Measurements from ENCODE around the gene SLC25A42. TPM values are rescaled to one million over a fixed set of nuclear protein-coding genes. Genes with fewer than 3 reads are reported as not detected.

SLC25A42 gene
- polyA plus RNA-seq, 3 donors from 2014 or later, result 10.4 to 24.8 (median 12.9) TPM

- Mint-ChIP-seq H3K4me3 (peak overlapping the region; percentile 50 to 80 (median 76)), H3K27ac (peak overlapping the region; percentile 67 to 91 (median 83)), H3K4me1 (peaks cover 62 to 67% of the 10 kb centered on the region in 2 donors), H3K9me3 (no peaks in the 10 kb centered on the region), H3K36me3 (no peaks in the 10 kb centered on the region), H3K27me3 (ENCODE audit: low read depth in 3 of 3) (peaks cover 0 to 7% (median 2%) of the 10 kb centered on the region in 3 donors)
- no peak for DNase-seq
Measured at GRCh38 chr19:19067276-19068072, 3.7 kb downstream of the SLC25A42 start.

- peak; percentile 25 to 47 (median 36) for DNase-seq
- Mint-ChIP-seq H3K27me3 (ENCODE audit: low read depth in 3 of 3) (peaks cover 0 to 2% (median 1%) of the 10 kb centered on the region in 3 donors), H3K27ac (peak overlapping the region; percentile 87 to 94 (median 90)), H3K4me3 (peak overlapping the region; percentile 71 to 80 (median 77)), H3K4me1 (peaks cover 70 to 73% of the 10 kb centered on the region in 2 donors), H3K9me3 (no peaks in the 10 kb centered on the region), H3K36me3 (peaks cover 0 to 5% (median 0%) of the 10 kb centered on the region in 3 donors)
Measured at GRCh38 chr19:19068659-19069654, 5.2 kb downstream of the SLC25A42 start.

- Mint-ChIP-seq H3K36me3 (peaks cover 0 to 5% (median 3%) of the 10 kb centered on the region in 3 donors), H3K27ac (no peak overlapping the region), H3K4me1 (peaks cover 56 to 61% of the 10 kb centered on the region in 2 donors), H3K9me3 (no peaks in the 10 kb centered on the region), H3K27me3 (ENCODE audit: low read depth in 3 of 3) (peaks cover 0 to 3% (median 0%) of the 10 kb centered on the region in 3 donors), H3K4me3 (no peak overlapping the region)
- DNase-seq, result no peak
Measured at GRCh38 chr19:19071897-19072296, 8.1 kb downstream of the SLC25A42 start.

DNA sequence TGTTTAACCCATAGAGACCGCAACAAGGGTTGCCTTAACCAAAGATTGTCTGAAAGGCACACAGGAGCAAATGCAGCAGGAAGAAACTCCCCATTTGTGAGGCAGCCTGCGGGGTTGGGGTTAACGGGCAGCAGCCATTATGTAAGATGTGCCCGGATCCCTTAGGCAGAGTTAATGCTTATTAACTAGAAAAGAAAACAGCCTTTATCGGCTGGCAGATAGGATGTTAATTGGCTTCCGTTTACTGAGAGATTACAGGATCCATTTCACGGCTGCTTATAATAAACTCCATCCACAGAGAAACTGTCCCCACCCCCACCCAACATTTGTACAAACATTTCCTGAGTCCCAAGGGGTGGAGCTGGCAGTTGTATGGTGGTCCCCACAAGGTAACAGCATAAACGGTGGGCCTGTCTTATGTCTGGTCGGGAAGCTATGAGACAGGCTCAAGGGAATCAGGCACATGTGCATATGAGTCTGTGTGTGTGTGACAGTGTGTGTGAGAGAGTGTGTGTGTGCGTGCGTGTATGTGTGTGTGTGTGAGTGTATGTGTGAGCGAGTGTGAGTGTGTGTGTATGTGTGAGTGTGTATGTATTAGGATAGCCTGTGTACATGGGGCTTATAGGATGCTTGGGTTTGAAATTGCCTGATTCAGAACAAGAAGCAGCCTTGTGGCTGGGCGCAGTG lies 10.5 kb downstream of the SLC25A42 start:
- Mint-ChIP-seq H3K27ac (peak overlapping the region in 5 of 6 donors; percentile 0 to 69 (median 26)), H3K9me3 (no peaks in the 10 kb centered on the region), H3K4me3 (no peak overlapping the region), H3K4me1 (peaks cover 48 to 63% of the 10 kb centered on the region in 2 donors), H3K27me3 (ENCODE audit: low read depth in 3 of 3) (peaks cover 0 to 2% (median 0%) of the 10 kb centered on the region in 3 donors), H3K36me3 (peaks cover 0 to 12% (median 6%) of the 10 kb centered on the region in 3 donors)
- no peak for DNase-seq

GRCh38 chr19:19075126-19075525 lies 11.3 kb downstream of the SLC25A42 start:
- Mint-ChIP-seq H3K27ac (peak overlapping the region in 2 of 6 donors; percentile 2 to 36), H3K9me3 (no peaks in the 10 kb centered on the region), H3K36me3 (peaks cover 0 to 12% (median 6%) of the 10 kb centered on the region in 3 donors), H3K4me1 (peaks cover 50 to 65% of the 10 kb centered on the region in 2 donors), H3K27me3 (ENCODE audit: low read depth in 3 of 3) (peaks cover 0 to 2% (median 0%) of the 10 kb centered on the region in 3 donors), H3K4me3 (no peak overlapping the region)
- DNase-seq, result no peak

DNA sequence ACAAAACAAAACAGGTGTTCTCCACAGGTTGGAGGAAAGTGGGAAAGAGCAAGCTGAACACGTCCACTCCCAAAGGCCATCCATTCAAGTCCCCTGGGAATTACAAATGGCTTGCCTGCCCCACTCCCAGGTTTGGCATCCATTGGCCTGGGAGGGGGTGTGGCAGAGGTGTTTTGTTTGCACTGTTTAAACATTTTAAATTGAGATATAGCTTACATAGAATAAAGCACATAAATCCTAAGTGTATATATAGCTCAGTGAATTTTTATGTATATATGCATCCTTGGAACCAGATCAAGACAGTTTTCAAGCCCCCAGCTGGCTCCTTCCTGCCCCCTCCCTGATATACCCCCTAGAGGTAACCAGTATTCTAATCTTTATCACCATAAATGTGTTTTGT lies 12.7 kb downstream of the SLC25A42 start:
- no peak for DNase-seq
- H3K9me3 Mint-ChIP-seq, result no peaks in the 10 kb centered on the region
- peaks cover 0 to 12% (median 6%) of the 10 kb centered on the region in 3 donors for H3K36me3 Mint-ChIP-seq
- no peak overlapping the region for H3K27ac Mint-ChIP-seq
- H3K4me3 Mint-ChIP-seq, result no peak overlapping the region
- peaks cover 0 to 2% (median 0%) of the 10 kb centered on the region in 3 donors for H3K27me3 Mint-ChIP-seq (ENCODE audit: low read depth in 3 of 3)
- H3K4me1 Mint-ChIP-seq, result peaks cover 45 to 60% of the 10 kb centered on the region in 2 donors

- Mint-ChIP-seq H3K4me1 (peaks cover 45 to 62% of the 10 kb centered on the region in 2 donors), H3K4me3 (no peak overlapping the region), H3K9me3 (no peaks in the 10 kb centered on the region), H3K27me3 (ENCODE audit: low read depth in 3 of 3) (peaks cover 0 to 2% (median 1%) of the 10 kb centered on the region in 3 donors), H3K27ac (no peak overlapping the region), H3K36me3 (peaks cover 0 to 12% (median 6%) of the 10 kb centered on the region in 3 donors)
- no peak for DNase-seq
Measured at GRCh38 chr19:19077103-19077502, 13.3 kb downstream of the SLC25A42 start.

GRCh38 chr19:19078801-19079200 lies 15.0 kb downstream of the SLC25A42 start:
- H3K27ac Mint-ChIP-seq, result no peak overlapping the region
- no peak overlapping the region for H3K4me3 Mint-ChIP-seq
- DNase-seq, result no peak
- H3K9me3 Mint-ChIP-seq, result no peaks in the 10 kb centered on the region
- peaks cover 0 to 2% (median 1%) of the 10 kb centered on the region in 3 donors for H3K27me3 Mint-ChIP-seq (ENCODE audit: low read depth in 3 of 3)
- peaks cover 0 to 6% (median 6%) of the 10 kb centered on the region in 3 donors for H3K36me3 Mint-ChIP-seq
- H3K4me1 Mint-ChIP-seq, result peaks cover 38 to 56% of the 10 kb centered on the region in 2 donors

- Mint-ChIP-seq H3K27ac (peak overlapping the region in 2 of 6 donors; percentile 8 to 49), H3K4me1 (peaks cover 32 to 48% of the 10 kb centered on the region in 2 donors), H3K27me3 (ENCODE audit: low read depth in 3 of 3) (peaks cover 0 to 1% (median under 1%) of the 10 kb centered on the region in 3 donors), H3K9me3 (no peaks in the 10 kb centered on the region), H3K36me3 (peaks cover 0 to 6% (median 3%) of the 10 kb centered on the region in 3 donors), H3K4me3 (no peak overlapping the region)
- no peak for DNase-seq
Measured at GRCh38 chr19:19079571-19079970, 15.8 kb downstream of the SLC25A42 start.

GRCh38 chr19:19081642-19082151 lies 17.9 kb downstream of the SLC25A42 start:
- H3K27me3 Mint-ChIP-seq (ENCODE audit: low read depth in 3 of 3), result peaks cover 0 to 1% (median 1%) of the 10 kb centered on the region in 3 donors
- peaks cover 32 to 48% of the 10 kb centered on the region in 2 donors for H3K4me1 Mint-ChIP-seq
- DNase-seq, result no peak
- no peak overlapping the region for H3K4me3 Mint-ChIP-seq
- H3K9me3 Mint-ChIP-seq, result no peaks in the 10 kb centered on the region
- peak overlapping the region in 4 of 6 donors; percentile 9 to 53 (median 38) for H3K27ac Mint-ChIP-seq
- H3K36me3 Mint-ChIP-seq, result peaks cover 0 to 6% (median 3%) of the 10 kb centered on the region in 3 donors

DNA sequence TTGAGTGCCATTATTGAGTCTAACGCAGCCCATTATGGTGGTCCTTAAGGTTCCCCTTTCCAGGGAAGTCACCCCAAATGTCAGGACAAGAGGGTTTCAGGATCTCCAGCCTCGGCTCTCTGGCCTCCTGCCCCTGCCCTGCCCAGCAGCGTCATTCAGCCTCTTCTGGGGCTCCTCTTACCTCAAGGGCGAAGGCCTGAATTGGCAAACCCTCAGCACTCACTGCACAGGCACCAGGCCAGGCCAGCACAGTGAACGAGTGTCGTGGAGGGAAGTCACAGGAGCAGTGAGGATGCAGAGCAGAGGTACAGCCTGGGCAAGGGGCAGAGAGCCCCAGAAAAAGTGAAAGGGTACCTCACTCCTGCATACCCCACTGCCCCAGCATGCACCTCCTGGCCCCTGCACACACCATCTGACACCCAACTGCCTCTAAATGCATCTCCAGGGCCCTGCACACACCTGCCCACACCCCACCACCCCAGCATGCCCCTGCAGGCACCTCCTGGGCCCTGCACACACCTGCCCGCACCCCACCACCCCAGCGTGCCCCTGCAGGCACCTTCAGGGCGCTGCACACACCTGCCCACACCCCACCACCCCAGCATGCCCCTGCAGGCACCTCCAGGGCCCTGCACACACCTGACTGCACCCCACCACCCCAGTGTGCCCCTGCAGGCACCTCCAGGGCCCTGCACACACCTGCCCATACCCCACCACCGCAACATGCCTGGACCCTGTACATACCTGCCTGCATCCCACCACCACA lies 19.8 kb downstream of the SLC25A42 start:
- DNase-seq, result no peak
- Mint-ChIP-seq H3K9me3 (no peaks in the 10 kb centered on the region), H3K36me3 (no peaks in the 10 kb centered on the region), H3K27me3 (ENCODE audit: low read depth in 3 of 3) (peaks cover 0 to 1% (median 1%) of the 10 kb centered on the region in 3 donors), H3K27ac (peak overlapping the region in 1 of 6 donors; percentile 17), H3K4me1 (peaks cover 21 to 33% of the 10 kb centered on the region in 2 donors), H3K4me3 (no peak overlapping the region)

DNA sequence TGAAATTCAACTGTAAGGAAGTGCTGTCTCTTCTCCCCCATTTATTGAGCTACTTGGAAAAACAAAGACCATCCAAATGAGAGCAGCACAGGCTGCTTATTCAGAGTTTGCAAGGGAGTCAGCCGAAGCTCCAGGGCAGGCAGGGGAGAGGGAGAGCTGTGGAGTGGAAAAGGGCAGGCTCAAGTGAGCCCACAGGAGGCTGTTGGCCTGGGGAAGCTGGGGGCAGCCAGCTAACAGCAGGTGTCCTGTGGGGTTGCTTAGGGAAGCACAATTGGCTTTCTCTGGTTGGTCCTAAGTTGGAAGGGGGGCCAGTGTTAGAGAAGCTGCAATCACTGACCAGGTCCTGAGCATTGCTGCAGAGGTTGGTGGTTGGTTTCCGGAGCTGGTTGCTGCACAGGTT lies 23.9 kb downstream of the SLC25A42 start:
- peaks cover 0 to 1% (median 0%) of the 10 kb centered on the region in 3 donors for H3K27me3 Mint-ChIP-seq (ENCODE audit: low read depth in 3 of 3)
- peaks cover 8 to 9% of the 10 kb centered on the region in 2 donors for H3K4me1 Mint-ChIP-seq
- DNase-seq, result no peak
- H3K9me3 Mint-ChIP-seq, result no peaks in the 10 kb centered on the region
- H3K36me3 Mint-ChIP-seq, result no peaks in the 10 kb centered on the region
- peak overlapping the region in 2 of 6 donors; percentile 18 to 36 for H3K27ac Mint-ChIP-seq
- H3K4me3 Mint-ChIP-seq, result no peak overlapping the region
